GM12892 (cell line): ENCODE results near the gene HCN4.

Source experiments
- DNase-seq: peaks from one replicate; pipeline ENCODE4 v3.0.0; 2011; ENCODE audit not compliant: insufficient read length
- FAIRE-seq: peaks from 2 replicates; lab custom pipeline; 2011; peaks lifted over from hg19 to GRCh38; lab: Jason Lieb, UNC
- POLR2A ChIP-seq: IDR thresholded peaks from 2 replicates; pipeline ENCODE4 v1.6.1; 2011; ENCODE audit warnings: low read depth, low read length, control low read depth
- POLR2AphosphoS5 ChIP-seq: IDR thresholded peaks from 2 replicates; pipeline ENCODE4 v1.6.1; 2011; ENCODE audit warnings: low read depth, low read length, control low read depth
- TAF1 ChIP-seq: IDR thresholded peaks from 2 replicates; pipeline ENCODE4 v1.6.1; 2011; ENCODE audit warnings: low read depth, mild to moderate bottlenecking, control low read depth, low read length, borderline replicate concordance

The HCN4 gene

GRCh38 chr15:73361337-73361736 is 7.4 kb downstream of the HCN4 start:
- no peak for FAIRE-seq
- DNase-seq, result no peak
- TF ChIP-seq TAF1 (no peak), POLR2AphosphoS5 (no peak), POLR2A (no peak)

DNA sequence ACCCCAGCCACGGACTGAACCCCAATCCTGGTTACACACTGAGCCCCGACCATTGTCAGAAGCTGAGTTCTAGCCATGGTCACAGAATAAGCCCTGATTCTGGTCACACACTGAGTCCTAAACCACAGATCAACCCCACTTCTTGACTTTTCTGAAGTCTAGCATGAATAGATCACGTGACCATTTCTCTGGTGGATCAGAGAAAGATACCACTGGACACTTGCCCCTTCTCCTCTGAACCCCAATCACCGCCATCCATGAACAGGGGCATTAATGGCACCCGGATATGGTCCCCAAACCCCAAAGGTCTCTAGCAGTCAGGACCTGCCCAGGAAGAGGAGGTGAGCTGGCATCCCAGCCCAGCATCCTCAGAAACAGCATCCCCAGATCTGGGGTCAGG is 9.1 kb downstream of the HCN4 start:
- TF ChIP-seq POLR2AphosphoS5, result no peak
- TF ChIP-seq TAF1, result no peak
- TF ChIP-seq POLR2A, result no peak

DNA sequence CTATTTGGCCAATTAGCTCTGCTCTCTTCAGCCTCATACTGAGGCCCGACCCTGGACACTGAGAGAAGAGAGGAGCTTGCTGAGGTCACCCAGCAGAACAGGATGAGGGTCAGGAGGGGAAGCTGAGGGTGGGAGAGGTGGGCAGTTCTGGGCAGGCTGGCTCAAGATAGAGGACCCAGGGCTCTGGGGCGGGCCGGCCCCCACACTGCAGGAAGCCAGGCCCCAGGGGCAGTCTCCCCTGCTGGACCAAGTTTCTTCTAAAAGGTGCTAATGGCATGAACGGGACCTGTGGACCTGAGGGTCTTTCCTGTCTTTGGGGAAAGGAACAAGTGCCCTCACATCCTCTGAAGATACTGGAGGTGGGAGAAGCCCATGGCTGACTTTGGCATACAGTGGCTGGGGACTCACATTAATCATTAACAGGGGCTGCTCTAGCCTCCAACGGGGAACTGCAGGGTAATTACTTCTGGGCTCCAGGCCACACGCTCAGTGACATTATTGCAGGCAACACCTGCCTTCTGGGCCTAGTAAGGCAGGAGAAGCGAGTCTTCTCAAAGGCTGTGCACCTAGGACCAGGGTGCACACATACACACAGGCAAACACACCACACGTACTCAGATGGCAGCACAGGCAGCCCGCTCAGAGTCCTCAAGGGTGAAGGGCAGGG is 10.6 kb downstream of the HCN4 start:
- TF ChIP-seq TAF1 (no peak), POLR2AphosphoS5 (no peak), POLR2A (no peak)
- FAIRE-seq (no peak), DNase-seq (no peak)

More for the DNA sequence above, 9.1 kb downstream of the HCN4 start:
- DNase-seq (no peak), FAIRE-seq (no peak)

DNA sequence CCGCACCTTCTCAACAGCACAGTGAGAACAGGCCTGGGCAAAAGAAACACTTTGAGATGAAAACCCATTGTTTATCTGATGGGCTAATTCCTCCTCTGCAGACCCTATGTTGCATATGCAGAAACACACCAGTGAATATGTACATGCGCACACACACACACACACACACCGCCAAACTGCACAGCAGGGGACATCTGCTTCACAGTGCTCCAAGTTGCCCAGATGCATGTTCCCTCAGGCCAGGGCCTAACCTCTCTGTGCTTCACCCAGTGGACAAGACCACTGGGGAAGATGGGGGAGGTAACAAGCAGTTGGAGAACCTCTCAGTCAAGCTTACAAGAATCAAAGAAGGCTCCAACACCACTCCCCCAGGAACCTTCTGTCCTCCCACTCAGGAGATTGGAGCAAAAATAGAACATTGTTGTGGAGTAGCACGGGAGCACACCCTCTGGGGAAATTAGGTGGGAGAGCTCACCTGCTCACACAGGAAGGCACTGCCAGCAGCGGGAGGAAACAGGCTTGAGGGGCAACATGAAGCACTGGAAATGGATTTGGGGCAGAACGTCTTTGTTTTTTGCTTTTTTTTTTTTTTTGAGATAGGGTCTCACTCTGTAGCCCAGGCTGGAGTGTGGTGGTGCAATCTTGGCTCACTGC is 13.0 kb downstream of the HCN4 start:
- TF ChIP-seq TAF1 (no peak), POLR2AphosphoS5 (no peak), POLR2A (no peak)
- DNase-seq, result no peak
- no peak for FAIRE-seq

GRCh38 chr15:73354241-73354640 is 14.5 kb downstream of the HCN4 start:
- no peak for DNase-seq

GRCh38 chr15:73353734-73354133 is 15.0 kb downstream of the HCN4 start:
- no peak for TF ChIP-seq POLR2AphosphoS5
- DNase-seq (no peak), FAIRE-seq (no peak)

More at GRCh38 chr15:73354241-73354640, 14.5 kb downstream of the HCN4 start:
- FAIRE-seq, result no peak
- TF ChIP-seq POLR2AphosphoS5, result no peak
- TF ChIP-seq POLR2A, result no peak
- TF ChIP-seq TAF1, result no peak

GRCh38 chr15:73352082-73352481 is 16.7 kb downstream of the HCN4 start:
- DNase-seq (no peak), FAIRE-seq (no peak)
- TF ChIP-seq TAF1 (no peak), POLR2AphosphoS5 (no peak), POLR2A (no peak)

GRCh38 chr15:73349191-73349590 is 19.6 kb downstream of the HCN4 start:
- no peak for DNase-seq
- no peak for FAIRE-seq
- TF ChIP-seq POLR2A, result no peak
- TF ChIP-seq POLR2AphosphoS5, result no peak

DNA sequence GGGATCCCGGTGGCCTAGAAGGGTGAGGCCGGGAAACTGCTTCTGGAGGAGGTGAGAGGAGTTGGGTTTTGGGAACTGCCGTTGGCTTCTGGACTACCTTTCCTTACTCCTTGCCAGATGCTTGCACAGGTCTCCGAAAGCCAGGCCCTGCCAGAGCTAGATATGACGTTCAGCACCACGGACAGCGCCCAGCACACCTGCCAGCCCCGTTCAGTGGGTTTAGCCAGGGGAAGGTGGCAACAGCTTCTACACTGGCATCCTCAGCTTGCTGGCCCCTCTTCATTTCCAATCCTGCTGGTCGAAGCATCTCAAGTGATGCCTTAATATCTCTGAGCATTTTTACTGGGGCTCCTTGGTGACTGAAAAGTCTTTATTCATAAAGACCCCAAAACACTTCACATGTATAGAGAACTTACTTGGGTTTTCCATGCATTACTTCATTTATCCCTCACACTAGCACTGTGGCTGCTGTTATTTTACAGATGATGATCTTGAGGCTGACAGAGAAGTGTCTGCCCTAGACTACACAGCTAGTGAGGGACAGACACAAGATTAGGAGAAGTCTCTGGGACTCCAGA is 21.9 kb downstream of the HCN4 start:
- FAIRE-seq (no peak), DNase-seq (no peak)
- no peak for TF ChIP-seq POLR2A
- no peak for TF ChIP-seq TAF1
- TF ChIP-seq POLR2AphosphoS5, result no peak

- FAIRE-seq, result no peak
- DNase-seq, result no peak
- TF ChIP-seq POLR2A (no peak), POLR2AphosphoS5 (no peak), TAF1 (no peak)
Observed at GRCh38 chr15:73345658-73346057, 23.1 kb downstream of the HCN4 start.

DNA sequence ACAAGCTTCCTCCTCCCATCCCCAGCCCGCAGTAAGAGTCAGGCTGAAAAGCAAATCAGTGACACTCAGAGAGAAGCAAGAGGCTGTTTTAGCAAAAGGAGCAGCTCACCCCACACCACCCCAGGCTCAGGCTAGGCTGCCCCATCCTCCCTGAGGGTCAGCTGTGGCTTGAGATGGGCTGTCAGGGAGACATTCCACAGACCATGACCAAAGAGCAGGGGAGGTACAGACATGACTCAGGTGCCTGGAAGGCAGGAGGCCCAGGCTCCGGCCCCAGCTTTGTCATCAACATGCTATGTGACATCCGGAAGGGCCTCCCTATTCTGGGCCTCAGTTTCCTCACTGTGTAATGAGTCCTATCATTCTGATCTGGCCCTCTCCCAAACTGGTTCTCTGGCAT is 24.7 kb downstream of the HCN4 start:
- DNase-seq, result no peak
- no peak for FAIRE-seq

More for the DNA sequence above, 24.7 kb downstream of the HCN4 start:
- TF ChIP-seq POLR2AphosphoS5 (no peak), POLR2A (no peak), TAF1 (no peak)
